Measurements from ENCODE around the gene ARV1. TPM values are rescaled to one million over a fixed set of nuclear protein-coding genes. Genes with fewer than 3 reads are reported as not detected.
"Not testable (repeated sequence)": the region's sequence is repeated elsewhere in the genome, so short reads cannot be mapped to it uniquely, and the experiment has no call there.

ARV1 gene
- polyA plus RNA-seq, 12 donors, result 15.1 to 22.8 (median 16.8) TPM; not detected in 1

DNA sequence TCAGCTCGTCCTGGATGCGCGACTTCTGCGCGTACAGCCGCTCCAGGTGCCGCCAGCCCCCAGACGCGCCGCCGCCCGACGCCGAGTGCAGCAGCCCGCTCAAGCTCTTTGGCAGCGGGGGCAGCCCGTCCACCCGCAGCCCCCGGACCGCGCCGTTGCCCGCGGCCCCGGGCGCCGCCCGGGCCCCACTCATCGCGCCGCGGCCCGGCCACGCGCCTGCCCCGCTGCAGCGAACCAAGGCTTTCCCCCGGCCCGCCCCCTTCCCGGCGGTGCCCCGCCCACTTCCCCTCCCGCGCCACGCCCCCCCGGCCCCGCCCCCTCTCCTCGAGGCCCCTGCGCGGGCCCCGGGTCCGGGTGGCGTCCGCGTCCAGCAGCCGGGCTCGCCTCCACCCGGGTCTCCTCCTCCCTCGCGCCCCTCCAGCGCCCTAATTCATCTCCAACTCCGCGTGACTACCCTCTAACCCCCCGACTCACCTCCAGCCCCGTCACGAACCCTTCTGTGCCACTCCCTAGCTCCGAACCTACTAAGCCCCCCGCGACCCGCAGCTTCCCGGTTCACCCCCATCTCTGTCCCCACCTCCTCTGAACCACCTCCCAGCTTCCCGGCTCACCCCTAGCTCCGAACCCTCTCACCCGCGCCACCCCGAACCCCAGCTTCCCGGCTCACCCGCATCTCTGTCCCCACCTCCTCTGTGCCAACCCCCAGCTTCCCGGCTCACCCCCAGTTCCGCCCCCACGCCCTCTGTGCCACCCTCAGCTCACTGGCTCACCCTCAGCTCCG, 61.3 kb downstream of the ARV1 start, which contains the start of gene FAM89A:
TSS of gene FAM89A (minus strand) at position 236 of the 781 bp plus-strand sequence. CDS start at position 193, 43 bp downstream.
- peak; percentile 44 for DNase-seq

DNA sequence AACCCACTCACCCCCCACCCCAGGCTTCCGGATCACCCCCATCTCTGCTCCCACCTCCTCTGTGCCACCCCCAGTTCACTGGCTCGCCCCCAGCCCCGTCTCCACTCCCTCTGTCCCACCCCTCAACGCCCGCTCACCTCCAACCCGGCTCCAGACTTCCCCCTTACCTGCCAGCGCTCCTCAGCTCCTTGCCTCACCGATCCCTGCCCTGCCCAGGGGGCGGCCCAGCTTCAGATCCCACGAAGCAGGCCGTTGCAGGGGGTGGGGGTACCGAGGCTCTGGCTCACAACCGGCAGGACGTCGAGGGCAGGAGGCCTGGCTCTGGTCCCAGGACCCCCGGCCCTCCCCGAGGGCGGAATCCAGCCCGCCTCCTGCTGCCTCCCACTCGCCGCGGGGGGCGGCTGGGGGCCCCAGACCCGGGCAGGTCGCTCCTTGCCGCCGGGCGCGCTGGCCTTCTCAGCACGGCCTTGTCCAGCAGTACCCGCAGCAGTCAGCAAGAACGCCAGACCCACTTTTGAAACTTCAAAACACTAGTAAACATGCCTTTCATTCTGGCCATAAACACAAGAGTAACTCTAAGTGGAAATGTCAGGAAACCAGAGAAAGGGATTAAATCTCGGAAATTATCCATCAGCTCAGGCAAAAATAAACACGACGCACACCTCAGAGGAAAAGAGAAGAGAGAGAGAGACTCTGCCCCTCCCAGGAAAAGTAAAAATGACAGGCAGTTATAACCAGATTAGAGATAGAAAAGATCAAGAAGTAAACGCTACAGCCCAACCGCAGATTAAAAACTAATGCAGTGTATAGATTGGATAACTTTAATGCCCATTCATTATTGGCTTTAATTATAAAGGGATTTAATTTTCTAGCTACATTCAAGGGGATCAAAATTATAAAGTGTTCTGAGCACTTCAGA, 62.2 kb downstream of the ARV1 start:
- DNase-seq, result no peak

DNA sequence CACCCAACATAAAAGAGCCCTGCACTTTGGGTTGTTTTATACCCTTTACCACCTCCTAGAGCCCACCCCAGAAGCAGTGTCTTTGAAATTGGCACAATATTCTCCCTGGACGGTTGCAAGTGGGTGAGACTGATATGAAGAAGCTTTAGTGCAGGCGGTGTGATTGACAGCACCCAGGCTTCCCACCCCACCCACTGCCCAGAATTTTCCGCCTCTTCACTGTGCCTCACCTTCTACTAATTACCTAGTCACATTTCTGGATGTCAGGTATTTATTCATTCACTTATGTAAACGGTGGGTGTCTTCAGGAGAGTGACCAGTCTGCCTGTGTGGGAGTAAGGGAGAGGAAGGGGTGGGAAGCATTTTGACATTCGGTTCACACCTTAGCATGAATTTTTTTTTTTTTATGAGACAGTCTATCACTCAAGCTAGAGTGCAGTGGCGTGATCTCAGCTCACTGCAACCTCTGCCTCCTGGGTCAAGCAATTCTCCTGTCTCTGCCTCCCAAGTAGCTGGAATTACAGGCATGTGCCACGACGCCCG, 62.9 kb downstream of the ARV1 start:
- DNase-seq, result no peak

DNA sequence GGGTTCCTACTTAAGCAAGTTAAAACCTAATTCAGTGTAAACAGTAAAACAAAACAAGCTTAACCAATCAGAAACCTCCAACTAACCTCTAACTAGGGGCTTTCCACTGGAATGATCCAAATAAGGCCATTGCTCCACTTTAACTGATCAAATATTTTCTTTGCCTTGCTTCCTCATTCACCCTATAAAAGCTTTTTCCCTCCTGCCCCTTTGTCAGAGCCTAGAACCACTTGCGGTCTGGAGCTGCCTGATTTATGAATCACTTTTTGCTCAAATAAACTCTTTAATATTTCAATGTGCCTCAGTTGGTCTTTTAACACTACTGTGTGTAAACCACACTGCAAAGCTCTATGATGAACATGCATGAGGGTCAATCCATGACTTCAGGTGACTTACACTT, 65.7 kb downstream of the ARV1 start:
- no peak for DNase-seq

DNA sequence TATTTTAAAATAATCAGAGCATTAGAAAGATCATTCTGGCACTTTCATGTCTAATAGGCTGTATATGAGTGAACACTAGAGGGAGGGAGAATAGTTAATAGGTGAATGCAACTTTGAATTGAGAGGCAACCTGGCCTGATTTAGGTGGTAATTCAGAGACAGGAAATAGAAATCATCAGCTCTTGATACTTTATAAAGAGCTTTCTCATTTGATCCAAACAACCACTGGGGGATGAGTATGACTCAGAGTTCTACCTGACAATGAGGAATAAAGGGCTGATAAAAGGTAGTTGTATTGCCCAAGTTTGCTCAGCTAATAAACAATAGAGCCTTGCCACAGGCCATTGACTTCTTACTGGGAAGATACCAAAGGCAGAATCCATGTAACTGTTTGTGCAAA, 66.4 kb downstream of the ARV1 start:
- DNase-seq, result no peak

DNA sequence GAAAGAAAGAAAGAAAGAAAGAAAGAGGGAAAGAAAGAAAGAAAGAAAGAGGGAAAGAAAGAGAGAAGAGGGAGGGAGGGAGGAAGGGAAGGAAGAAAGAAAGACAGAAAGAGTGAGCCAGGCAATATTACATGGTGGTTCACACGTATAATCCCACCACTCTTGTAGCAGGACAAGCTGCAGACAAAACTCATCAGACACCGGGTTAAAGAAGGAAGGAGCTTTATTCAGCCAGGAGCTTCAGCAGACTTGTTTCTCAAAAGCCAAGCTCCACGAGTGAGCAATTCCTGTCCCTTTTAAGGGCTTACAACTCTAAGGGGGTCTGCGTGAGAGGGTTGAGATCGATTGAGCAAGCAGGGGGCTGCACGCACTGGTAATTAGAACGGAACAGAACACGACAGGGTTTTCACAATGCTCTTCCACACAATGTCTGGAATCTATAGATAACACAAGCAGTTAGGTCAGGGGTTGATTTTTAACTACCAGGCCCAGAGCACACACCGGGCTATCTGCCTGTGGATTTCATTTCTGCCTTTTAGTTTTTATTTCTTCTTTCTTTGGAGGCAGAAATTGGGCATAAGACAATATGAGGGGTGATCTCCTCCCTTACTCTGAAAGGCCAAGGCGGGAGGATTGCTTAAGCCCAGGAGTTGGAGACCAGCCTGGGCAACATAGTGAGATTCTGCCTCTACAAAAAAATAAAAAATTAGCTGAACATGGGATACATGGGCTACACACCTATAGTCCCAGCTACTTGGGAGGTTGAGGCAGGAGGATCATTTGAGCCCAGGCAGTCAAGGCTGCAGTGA, 67.2 kb downstream of the ARV1 start:
- not testable (repeated sequence) for DNase-seq

DNA sequence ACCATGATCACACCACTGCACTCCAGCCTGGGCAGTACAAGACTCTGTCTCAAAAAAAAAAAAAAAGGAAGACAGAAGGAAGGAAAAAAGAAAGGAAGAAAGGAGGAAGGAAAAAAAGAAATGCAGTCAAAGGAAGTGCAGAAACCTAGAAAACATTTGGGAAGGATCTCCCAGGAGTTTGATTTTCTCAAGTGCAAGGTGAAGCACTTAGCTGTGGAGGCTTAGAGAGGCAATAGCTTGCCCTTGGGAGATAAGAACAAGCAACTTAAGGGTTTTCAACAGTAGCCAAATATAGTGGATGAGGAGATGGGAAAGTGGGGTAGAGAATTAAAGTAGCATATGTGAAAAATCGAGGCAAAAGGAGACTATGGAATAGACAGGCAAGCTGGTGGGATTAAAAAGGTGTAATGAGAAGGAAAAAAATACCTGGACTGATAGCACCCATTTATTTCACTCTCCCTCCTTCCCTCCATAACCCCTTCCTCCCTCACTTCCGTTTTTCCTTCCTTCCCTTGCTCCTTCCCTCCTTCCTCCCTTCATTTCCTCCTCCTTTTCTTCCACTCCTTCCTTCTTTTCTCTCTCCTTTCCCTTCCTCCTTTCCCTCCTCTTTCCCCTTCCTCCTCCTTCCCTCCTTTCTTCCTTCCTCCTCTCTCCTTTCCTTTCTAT, 68.0 kb downstream of the ARV1 start:
- no peak for DNase-seq

DNA sequence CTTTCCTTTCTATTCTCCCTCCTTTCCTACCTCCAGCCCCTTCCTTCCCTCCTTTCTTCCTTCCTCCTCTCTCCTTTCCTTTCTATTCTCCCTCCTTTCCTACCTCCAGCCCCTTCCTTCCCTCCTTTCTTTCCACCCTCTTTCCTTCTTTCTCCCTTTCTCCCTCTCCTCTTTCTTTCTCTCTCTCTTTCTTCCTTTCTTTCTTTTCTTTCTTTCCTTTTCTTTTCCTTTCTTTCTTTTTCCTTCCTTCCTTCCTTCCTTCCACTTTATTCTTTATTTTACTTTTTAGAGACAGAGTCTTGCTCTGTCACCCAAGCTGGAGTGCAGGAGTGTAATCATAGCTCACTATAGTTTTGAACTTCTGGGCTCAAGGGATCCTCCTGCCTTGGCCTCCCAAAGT, 68.6 kb downstream of the ARV1 start:
- not testable (repeated sequence) for DNase-seq

DNA sequence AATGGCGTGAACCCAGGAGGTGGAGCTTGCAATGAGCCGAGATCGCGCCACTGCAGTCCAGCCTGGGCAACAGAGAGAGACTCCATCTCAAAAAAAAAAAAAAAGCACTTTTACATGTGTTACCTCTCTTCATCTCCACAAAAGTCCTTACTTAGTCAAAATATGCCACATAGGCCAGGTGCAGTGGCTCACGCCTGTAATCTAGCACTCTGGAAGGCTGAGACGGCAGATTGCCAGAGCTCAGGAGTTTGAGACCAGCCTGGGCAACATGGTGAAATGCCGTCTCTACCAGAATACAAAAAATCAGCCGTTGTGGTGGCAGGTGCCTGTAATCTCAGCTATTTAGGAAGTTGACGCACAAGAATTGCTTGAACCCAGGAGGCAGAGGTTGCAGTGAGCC, 69.5 kb downstream of the ARV1 start:
- not testable (repeated sequence) for DNase-seq

DNA sequence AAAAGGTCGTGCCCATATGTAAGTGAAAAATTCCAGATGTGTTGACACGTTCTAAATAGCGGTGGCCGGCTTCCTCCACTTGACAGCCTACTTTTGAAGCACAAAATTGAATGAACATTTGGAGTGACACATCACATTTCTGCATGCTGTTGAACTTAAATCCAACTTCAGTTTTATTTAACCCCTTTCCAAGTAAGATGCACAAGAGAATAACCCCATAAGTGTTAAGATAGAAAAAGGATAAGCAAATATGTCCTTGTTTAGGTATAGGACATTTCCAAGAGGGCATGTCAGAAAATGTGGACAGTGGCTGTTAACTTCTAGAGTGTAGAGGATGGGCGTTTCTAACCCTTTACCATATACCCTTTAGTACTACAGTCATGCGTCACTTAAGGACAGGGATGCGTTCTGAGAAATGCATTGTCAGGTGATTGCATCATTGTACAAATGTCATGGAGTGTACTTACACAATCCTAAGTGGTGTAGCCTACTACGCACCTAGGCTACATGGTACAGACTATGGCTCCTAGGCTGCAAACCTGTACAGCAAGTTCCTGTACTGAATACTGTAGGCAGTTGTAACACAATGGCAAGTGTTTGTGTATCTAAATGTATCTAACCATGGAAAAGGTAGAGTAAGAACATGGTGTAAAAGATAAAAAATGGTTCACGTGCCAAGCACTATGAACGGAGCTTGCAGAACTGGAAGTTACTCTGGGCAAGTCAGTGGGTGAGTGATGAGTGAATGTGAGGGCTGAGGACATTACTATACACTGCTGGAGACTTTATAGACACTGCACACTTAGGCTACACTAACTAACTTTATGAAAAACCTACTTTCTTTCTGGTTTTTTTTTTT, 70.5 kb downstream of the ARV1 start:
- DNase-seq, result no peak

Other genes with a start within 250 kb of the ARV1 start
- 1 to 10 TPM in 6 of 12 donors, under 1 TPM in 5, not detected in 1; 0.38 to 4.9 (median 1.2) TPM for gene CAPN9, start 231.7 kb upstream of the ARV1 start, polyA plus RNA-seq (ENCODE audit: insufficient read length in 12 of 12)
- 100 to 1,000 TPM in 2 of 12 donors, 10 to 100 TPM in 10; 59.5 to 148 (median 70.9) TPM for gene C1orf198, start 110.6 kb upstream of the ARV1 start, polyA plus RNA-seq (ENCODE audit: insufficient read length in 12 of 12)
- gene TTC13, start 233 bp upstream of the ARV1 start, polyA plus RNA-seq (ENCODE audit: insufficient read length in 12 of 12), result 10 to 100 TPM in 11 of 12 donors, not detected in 1; 15.9 to 35.5 (median 22.4) TPM
- 10 to 100 TPM in 3 of 12 donors, 1 to 10 TPM in 8, not detected in 1; 6.7 to 19.8 (median 9.1) TPM for gene FAM89A, start 61.2 kb downstream of the ARV1 start, polyA plus RNA-seq (ENCODE audit: insufficient read length in 12 of 12)
- under 1 TPM in 10 of 12 donors, not detected in 2; 0.04 to 0.21 (median 0.08) TPM for gene TRIM67, start 183.0 kb downstream of the ARV1 start, polyA plus RNA-seq (ENCODE audit: insufficient read length in 12 of 12)

Data from muscle of arm (tissue), 12 donors.